ENCODE measurements around the gene ZNF616. TPM values are rescaled to one million over a fixed set of nuclear protein-coding genes. Genes with fewer than 3 reads are reported as not detected.
A peak's percentile ranks its signal among the peaks of the same experiment; 100 is the strongest.

Gene ZNF616
- total RNA-seq (2014; rRNA removed; shearing (Covaris generic)) = 28.3 and 28.8 TPM in 2 replicates
- polyA plus RNA-seq (2016; fragmentation: Nextera tagmentation; extraction: Ambion mirVana) = 10.4 and 13.3 TPM in 2 replicates
- long read RNA-seq, full-length matches to known transcripts = 7 of 7 reads
- long read RNA-seq, partial matches to known transcripts = 0 of 7 reads
- long read RNA-seq, other reads (novel, unspliced or antisense) = 0 of 7 reads

GRCh38 chr19:52139252-52140031 lies at the start of gene ZNF616:
ZNF616 (minus strand) TSS chr19:52139938; CDS start chr19:52130512, 9,426 bp downstream.
- Histone ChIP-seq H3F3A (replicated peaks; ENCODE audit: low read depth) (peaks cover 6% of the 10 kb centered on the region; the same call in 1 of the 2 replicates), H3K27ac (ENCODE audit: low read depth) (peak within 1 kb of the TSS; percentile 96), H3K9me2 (ENCODE audit: insufficient read depth) (no peaks in the 10 kb centered on the region), H2AFZ (peak within 1 kb of the TSS; percentile 95), H4K20me1 (replicated peaks; ENCODE audit: insufficient read depth) (peaks cover under 1% of the 10 kb centered on the region; the same call in 1 of the 2 replicates), H3K4me3 (peak within 1 kb of the TSS; percentile 88), H3K36me3 (ENCODE audit: insufficient read depth) (no peaks in the 10 kb centered on the region), H3K4me2 (peak within 1 kb of the TSS; percentile 92), H3K79me2 (replicated peaks; ENCODE audit: insufficient read depth) (peaks cover 44% of the 10 kb centered on the region), H3K4me1 (ENCODE audit: insufficient read depth) (peaks cover 8% of the 10 kb centered on the region; the same call in 1 of the 2 replicates), H3K27me3 (ENCODE audit: insufficient read depth) (no peaks in the 10 kb centered on the region)
- Mint-ChIP-seq H3K27ac (peak within 1 kb of the TSS; percentile 99), H3K36me3 (ENCODE audit: low read depth) (peaks cover 45% of the 10 kb centered on the region), H3K4me1 (peaks cover 15% of the 10 kb centered on the region; the same call in 2 of the 3 replicates), H3K27me3 (ENCODE audit: insufficient read depth, low read depth, poor library complexity) (peaks cover 6% of the 10 kb centered on the region), H3K4me3 (peak within 1 kb of the TSS; percentile 96), H3K9me3 (peaks cover 32% of the 10 kb centered on the region)
- DNase-seq (ENCODE audit: low spot score) (peak; percentile 96), ATAC-seq (peak; percentile 94)
- TF ChIP-seq REST (IDR thresholded peaks at IDR 0.05; ENCODE audit: unreplicated experiment) (no peak), CTCF (conservative IDR thresholded peaks at IDR 0.05; ENCODE audit: low read depth in 2 of 2) (peak; percentile 75 to 94), EZH2phosphoT487 (IDR thresholded peaks at IDR 0.05; ENCODE audit: unreplicated experiment) (no peak), STAT1 (IDR thresholded peaks at IDR 0.05; ENCODE audit: unreplicated experiment) (no peak), EZH2 (IDR thresholded peaks at IDR 0.05; ENCODE audit: low read depth, unreplicated experiment) (no peak), ETS1 (IDR thresholded peaks at IDR 0.05) (peak; percentile 54), ZNF462 (CRISPR knock-in tag; IDR thresholded peaks at IDR 0.05) (no peak), NANOG (IDR thresholded peaks at IDR 0.05; ENCODE audit: borderline replicate concordance) (no peak), ZNF331 (CRISPR knock-in tag; IDR thresholded peaks at IDR 0.05; ENCODE audit: low read depth) (no peak), POLR2AphosphoS5 (IDR thresholded peaks at IDR 0.05; ENCODE audit: low read depth) (peak; percentile 86), CREB1 (CRISPR knock-in tag; IDR thresholded peaks at IDR 0.05; ENCODE audit: low read depth) (no peak), JUNB (IDR thresholded peaks at IDR 0.05; ENCODE audit: unreplicated experiment) (no peak), ZNF114 (CRISPR knock-in tag; IDR thresholded peaks at IDR 0.05) (no peak)
